MM.1S (cell line): ENCODE data around the gene PPM1A.
A peak's percentile ranks its signal among the peaks of the same experiment; 100 is the strongest.

Experiments used
- DNase-seq: peaks from one replicate; pipeline ENCODE4 v3.0.0-alpha.2; 2015
- H2AFZ ChIP-seq: fragments of 300-600 bp; sonication (generic); 2 replicates; pipeline ENCODE4 v1.6.0; 2016; ENCODE audit warnings: antibody characterized with exemption, low read length
- H3F3A ChIP-seq: fragments of 300-600 bp; sonication (generic); 2 replicates; pipeline ENCODE4 v1.6.1; 2016; ENCODE audit warnings: mild to moderate bottlenecking, antibody characterized with exemption, low read length, moderate library complexity, mixed read lengths; ENCODE audit not compliant: insufficient read depth
- H3K27ac ChIP-seq: fragments of 300-600 bp; sonication (generic); 2 replicates; pipeline ENCODE4 v1.5.1; 2016; ENCODE audit warnings: mild to moderate bottlenecking, low read length
- H3K27me3 ChIP-seq: fragments of 300-600 bp; sonication (generic); replicated peaks from 2 replicates; pipeline ENCODE4 v1.6.0; 2016; ENCODE audit warnings: low read length; ENCODE audit not compliant: insufficient read depth
- H3K36me3 ChIP-seq: fragments of 300-600 bp; sonication (generic); replicated peaks from 2 replicates; pipeline ENCODE4 v1.6.1; 2016; ENCODE audit warnings: mild to moderate bottlenecking, low read length, mixed read lengths; ENCODE audit not compliant: insufficient read depth
- H3K4me1 ChIP-seq: fragments of 300-600 bp; sonication (generic); 2 replicates; pipeline ENCODE4 v1.6.1; 2016; ENCODE audit warnings: low read length, mixed read lengths
- H3K4me2 ChIP-seq: fragments of 300-600 bp; sonication (generic); 2 replicates; pipeline ENCODE4 v1.6.0; 2016; ENCODE audit warnings: low read depth, low read length
- H3K4me3 ChIP-seq: fragments of 300-600 bp; sonication (generic); 2 replicates; pipeline ENCODE4 v1.5.1; 2016; ENCODE audit warnings: low read length, mixed read lengths
- H3K79me2 ChIP-seq: fragments of 300-600 bp; sonication (generic); 2 replicates; pipeline ENCODE4 v1.6.1; 2016; ENCODE audit warnings: mixed run types, low read length, mixed read lengths
- H3K9ac ChIP-seq: fragments of 300-600 bp; sonication (generic); 2 replicates; pipeline ENCODE4 v1.6.1; 2016; ENCODE audit warnings: low read length, mixed read lengths
- H3K9me2 ChIP-seq: fragments of 300-600 bp; sonication (generic); replicated peaks from 2 replicates; pipeline ENCODE4 v1.6.1; 2016; ENCODE audit warnings: mild to moderate bottlenecking, low read length, mixed read lengths; ENCODE audit not compliant: insufficient read depth
- H3K9me3 ChIP-seq: fragments of 300-600 bp; sonication (generic); replicated peaks from 2 replicates; pipeline ENCODE4 v1.6.1; 2016; ENCODE audit warnings: mild to moderate bottlenecking, low read length, mixed read lengths; ENCODE audit not compliant: insufficient read depth
- H4K20me1 ChIP-seq: fragments of 300-600 bp; sonication (generic); 2 replicates; pipeline ENCODE4 v1.6.1; 2016; ENCODE audit warnings: mild to moderate bottlenecking, low read length, moderate library complexity, mixed read lengths; ENCODE audit not compliant: insufficient read depth
- EZH2 ChIP-seq: fragments of 300-600 bp; sonication (generic); optimal IDR thresholded peaks from 2 replicates; pipeline ENCODE3; 2017; ENCODE audit warnings: low read depth, mild to moderate bottlenecking, antibody characterized with exemption, low read length, mixed read lengths
- EZH2phosphoT487 ChIP-seq: fragments of 300-600 bp; sonication (generic); IDR thresholded peaks from 2 replicates; pipeline ENCODE4 v1.6.1; 2018; ENCODE audit warnings: antibody characterized with exemption, low read length
- TF ChIP-seq, protein P1 (sequence below): fragments of 300-600 bp; sonication (generic); IDR thresholded peaks from 2 replicates; pipeline ENCODE4 v1.5.1; 2016; ENCODE audit warnings: antibody characterized with exemption, low read length, mixed read lengths

The PPM1A gene

DNA sequence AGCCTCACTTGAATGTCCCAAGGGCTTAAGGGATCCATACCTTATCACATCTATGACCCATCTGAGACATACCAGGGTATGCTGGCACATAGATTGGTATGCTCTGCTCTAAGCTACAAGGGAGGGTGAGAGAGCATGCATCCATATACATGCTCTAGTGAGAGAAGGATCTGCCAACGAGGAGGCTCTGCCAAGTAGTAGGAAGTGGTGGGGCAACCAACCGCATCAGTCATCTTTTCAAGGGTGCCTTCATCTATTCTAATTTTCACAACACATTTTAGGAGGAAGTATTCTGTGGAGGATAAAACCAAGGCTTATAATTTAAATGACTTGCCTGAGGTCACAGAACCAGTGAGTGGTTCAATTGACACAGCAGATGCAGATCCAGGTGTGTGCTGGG lies 6.6 kb upstream of the PPM1A start:
- no peaks in the 10 kb centered on the region for H3K9me2 ChIP-seq
- no peak for DNase-seq
- H3K9ac ChIP-seq = no peak overlapping the region
- H3K4me1 ChIP-seq = no peaks in the 10 kb centered on the region
- H3K79me2 ChIP-seq = no peaks in the 10 kb centered on the region
- H3K9me3 ChIP-seq = no peaks in the 10 kb centered on the region
- no peak overlapping the region for H2AFZ ChIP-seq
- H3K36me3 ChIP-seq = no peaks in the 10 kb centered on the region
- TF ChIP-seq EZH2 = no peak
- TF ChIP-seq, protein P1, sequence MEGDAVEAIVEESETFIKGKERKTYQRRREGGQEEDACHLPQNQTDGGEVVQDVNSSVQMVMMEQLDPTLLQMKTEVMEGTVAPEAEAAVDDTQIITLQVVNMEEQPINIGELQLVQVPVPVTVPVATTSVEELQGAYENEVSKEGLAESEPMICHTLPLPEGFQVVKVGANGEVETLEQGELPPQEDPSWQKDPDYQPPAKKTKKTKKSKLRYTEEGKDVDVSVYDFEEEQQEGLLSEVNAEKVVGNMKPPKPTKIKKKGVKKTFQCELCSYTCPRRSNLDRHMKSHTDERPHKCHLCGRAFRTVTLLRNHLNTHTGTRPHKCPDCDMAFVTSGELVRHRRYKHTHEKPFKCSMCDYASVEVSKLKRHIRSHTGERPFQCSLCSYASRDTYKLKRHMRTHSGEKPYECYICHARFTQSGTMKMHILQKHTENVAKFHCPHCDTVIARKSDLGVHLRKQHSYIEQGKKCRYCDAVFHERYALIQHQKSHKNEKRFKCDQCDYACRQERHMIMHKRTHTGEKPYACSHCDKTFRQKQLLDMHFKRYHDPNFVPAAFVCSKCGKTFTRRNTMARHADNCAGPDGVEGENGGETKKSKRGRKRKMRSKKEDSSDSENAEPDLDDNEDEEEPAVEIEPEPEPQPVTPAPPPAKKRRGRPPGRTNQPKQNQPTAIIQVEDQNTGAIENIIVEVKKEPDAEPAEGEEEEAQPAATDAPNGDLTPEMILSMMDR = no peak
- TF ChIP-seq EZH2phosphoT487 = no peak
- no peak overlapping the region for H3K4me3 ChIP-seq
- H3K27me3 ChIP-seq = no peaks in the 10 kb centered on the region
- no peaks in the 10 kb centered on the region for H4K20me1 ChIP-seq
- no peak overlapping the region for H3K27ac ChIP-seq
- no peaks in the 10 kb centered on the region for H3F3A ChIP-seq
- H3K4me2 ChIP-seq = no peak overlapping the region

DNA sequence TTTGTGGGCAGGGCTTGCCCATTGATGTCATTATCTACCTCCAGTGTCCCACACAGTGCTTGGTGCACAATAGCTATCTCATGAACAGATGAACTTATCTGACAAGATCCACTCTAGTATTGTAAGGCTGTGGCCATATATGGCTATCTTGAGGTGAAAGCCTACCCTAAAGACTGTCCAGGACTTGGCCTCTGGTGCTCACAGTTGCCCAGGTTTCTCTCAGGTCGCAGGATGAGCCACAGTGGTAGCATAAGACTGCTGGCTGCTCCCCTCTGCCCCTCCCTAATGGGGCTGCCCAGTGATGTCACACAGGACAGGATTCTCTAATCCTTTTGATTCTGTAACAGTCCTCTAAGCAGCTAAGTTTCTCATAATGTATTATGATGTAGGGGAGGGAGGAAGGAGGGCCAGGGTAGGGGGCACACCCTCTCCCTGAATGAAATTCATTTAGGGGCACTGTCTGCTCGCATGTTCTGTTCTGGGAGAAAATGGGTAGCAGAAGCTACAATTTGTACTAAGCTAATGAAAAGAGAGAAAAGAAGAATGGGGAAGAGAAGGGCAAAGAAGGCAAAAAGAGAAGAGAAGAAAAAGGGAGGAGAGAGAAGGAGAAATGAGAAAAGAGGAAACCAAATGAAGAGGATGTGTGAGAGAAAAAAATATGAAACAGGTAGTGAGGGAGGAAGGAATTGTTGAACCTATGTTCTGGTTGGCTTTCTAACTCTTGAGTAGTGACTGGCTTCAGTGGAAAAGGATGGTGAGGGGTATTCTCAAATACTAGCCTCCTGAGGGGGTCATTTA lies 3.4 kb upstream of the PPM1A start:
- Histone ChIP-seq H3K27ac (no peak overlapping the region), H3K79me2 (peaks cover 7% of the 10 kb centered on the region), H3K9me3 (no peaks in the 10 kb centered on the region), H3K4me2 (no peak overlapping the region), H3K9ac (no peak overlapping the region), H3F3A (peaks cover 6% of the 10 kb centered on the region; the same call in 1 of the 2 replicates), H3K9me2 (no peaks in the 10 kb centered on the region), H3K4me1 (no peaks in the 10 kb centered on the region), H3K4me3 (no peak overlapping the region), H2AFZ (no peak overlapping the region), H4K20me1 (no peaks in the 10 kb centered on the region), H3K27me3 (no peaks in the 10 kb centered on the region), H3K36me3 (no peaks in the 10 kb centered on the region)
- no peak for DNase-seq
- no peak for TF ChIP-seq EZH2
- TF ChIP-seq, protein P1 = no peak
- no peak for TF ChIP-seq EZH2phosphoT487

DNA sequence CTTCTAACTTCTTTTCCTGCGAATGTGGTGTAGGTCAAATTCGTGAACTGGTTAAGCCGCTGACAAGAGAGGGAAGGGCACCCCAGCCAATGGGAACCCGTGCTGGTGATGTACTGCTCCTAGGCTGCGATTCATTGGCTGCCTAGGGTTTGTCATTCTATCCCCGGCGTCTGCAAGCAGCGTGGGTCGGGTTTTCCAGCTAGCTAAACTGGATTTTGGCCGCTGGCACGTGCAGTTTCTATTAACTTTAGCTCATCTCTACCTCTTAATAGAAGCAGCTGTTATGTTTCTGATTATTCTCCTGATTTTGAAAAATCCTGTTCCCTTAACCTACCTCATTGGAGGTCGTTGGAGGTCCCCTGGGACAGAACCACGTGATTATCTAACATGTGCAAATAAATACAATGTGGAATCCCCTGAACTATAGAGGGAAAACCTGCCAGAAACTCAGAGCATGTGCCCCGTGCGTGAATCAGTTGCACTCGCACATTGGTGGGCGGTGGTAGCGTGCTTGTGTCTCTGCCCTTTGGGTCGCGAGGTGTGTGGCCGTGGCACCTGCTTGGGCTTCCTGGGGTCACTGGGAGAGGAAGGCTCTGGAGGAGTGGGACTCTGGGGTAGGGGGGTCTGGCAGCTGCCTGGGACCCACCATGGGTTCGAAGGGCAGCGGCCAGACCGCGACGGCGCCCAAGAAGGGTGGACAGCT lies 876 bp upstream of the PPM1A start:
- TF ChIP-seq, protein P1 = no peak
- TF ChIP-seq EZH2 (no peak), EZH2phosphoT487 (no peak)
- DNase-seq = peak; percentile 77

More for the DNA sequence above, 876 bp upstream of the PPM1A start:
- Histone ChIP-seq H2AFZ (peak overlapping the region; percentile 51), H3F3A (peaks cover 6% of the 10 kb centered on the region; the same call in 1 of the 2 replicates), H3K4me2 (peak overlapping the region; percentile 98), H3K9me3 (no peaks in the 10 kb centered on the region), H3K27ac (peak overlapping the region; percentile 96), H3K4me3 (peak overlapping the region; percentile 69), H3K36me3 (no peaks in the 10 kb centered on the region), H3K9ac (peak overlapping the region; percentile 97), H3K79me2 (peaks cover 33% of the 10 kb centered on the region), H3K4me1 (no peaks in the 10 kb centered on the region), H4K20me1 (no peaks in the 10 kb centered on the region; the same call in 1 of the 2 replicates), H3K27me3 (no peaks in the 10 kb centered on the region), H3K9me2 (no peaks in the 10 kb centered on the region)
